HG03469 (cell line): Measurements from ENCODE around the gene TAF3.

Source experiments
- ATAC-seq: cut with Tn5 transposase; IDR thresholded peaks from one replicate; pipeline ENCODE4 v1.9.1; 2021; ENCODE audit warnings: mild to moderate bottlenecking, moderate library complexity, moderate number of reproducible peaks; ENCODE audit not compliant: unreplicated experiment

TAF3 gene

DNA sequence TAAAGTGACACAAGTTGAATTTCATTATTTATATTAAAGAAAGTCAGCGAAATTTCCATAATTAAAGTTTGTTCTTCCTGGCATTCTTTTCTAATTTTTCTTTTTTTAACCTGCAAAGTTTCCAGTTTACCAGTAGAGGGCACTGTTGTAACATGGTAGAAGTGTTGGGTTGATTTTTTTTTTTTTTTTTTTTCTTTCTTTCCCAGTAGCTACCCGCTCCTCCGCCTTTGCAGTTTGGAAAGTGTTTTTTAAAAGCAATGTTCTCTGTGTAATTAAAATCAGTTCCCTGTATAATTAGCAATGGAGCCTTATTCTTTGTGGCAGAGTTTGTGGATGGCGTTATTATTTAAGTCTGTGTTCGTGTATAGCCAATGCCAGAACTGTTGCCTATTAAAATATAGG is 53.7 kb downstream of the TAF3 start:
- ATAC-seq, result no peak

DNA sequence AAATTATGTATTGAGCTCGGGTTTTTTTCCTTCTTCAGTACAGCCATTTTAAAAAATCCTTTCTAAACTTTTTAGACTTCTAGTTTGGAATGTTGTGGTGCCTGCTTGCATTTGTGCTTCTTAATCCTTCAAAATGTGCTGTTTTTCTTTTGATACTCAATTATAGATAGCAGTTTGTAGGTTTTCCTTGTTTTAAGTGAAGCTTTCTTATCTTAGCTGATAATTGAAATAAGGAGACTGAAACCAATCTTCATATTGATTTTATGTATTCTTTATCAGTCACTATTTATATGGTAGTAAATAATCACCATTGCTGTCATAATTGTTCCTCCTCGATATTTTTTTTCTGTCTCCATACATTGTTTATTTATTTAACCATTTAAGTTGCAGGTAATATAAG is 56.6 kb downstream of the TAF3 start:
- no peak for ATAC-seq

DNA sequence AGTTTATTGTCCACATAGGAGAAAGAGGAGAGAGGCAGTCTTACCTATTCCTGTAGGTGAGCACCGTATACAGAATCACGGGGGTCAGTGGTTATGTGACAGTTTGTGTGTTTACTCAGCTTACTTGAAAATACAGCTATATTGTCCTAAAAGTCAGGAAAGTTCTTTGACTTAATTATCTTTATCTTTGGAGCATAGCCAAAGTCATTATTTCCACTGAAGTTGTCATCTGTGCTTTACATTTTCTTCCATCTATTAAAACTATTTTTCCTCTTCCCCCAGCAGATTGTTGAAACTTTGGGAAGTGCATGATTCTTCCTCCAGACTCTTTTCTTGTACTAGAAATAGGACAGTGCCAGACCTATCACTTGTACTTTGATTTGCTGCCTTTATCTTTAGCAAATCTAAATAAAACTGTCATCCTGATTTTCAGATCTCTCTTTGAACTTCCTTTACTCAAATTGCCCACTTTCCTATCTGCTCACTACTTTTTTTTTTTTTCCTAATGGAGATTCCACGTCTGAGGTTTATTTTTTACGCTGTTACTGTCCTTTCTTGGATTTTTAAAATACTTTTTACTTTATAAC is 58.3 kb downstream of the TAF3 start:
- no peak for ATAC-seq

DNA sequence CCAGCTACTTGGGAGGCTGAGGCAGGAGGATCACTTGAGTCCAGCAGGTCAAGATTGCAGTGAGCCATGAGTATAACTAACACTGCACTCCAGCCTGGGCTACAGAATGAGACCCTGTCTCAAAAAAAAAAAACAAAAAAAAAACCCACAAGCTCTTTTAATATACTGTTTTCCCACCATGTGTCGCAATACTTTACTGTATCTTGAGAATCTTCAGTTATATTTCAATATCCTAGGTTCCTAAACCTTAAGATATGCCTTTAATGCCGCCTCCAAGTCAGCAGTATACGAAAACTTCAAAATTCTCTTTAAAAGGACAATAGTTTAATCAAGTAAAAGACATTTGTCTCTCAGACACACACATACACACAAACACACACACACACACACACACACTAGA is 62.8 kb downstream of the TAF3 start:
- no peak for ATAC-seq

DNA sequence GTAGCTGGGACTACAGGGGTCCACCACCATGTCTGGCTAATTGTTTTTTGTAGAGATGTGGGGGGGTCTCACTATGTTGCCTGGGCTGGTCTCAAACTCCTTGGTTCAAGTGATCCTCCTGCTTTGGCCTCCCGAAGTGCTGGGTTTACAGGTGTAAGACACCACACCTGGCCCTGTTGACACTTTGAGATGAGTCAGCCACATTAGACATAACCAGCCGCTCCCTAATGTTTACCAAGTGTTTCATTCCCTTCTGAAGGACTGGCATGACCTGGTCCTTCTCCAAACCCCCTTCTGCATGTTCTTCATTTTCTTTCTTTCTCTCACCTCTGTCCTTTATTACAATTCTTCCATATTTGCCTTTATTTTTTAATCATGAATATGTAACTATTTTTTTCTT is 67.8 kb downstream of the TAF3 start:
- ATAC-seq, result no peak

DNA sequence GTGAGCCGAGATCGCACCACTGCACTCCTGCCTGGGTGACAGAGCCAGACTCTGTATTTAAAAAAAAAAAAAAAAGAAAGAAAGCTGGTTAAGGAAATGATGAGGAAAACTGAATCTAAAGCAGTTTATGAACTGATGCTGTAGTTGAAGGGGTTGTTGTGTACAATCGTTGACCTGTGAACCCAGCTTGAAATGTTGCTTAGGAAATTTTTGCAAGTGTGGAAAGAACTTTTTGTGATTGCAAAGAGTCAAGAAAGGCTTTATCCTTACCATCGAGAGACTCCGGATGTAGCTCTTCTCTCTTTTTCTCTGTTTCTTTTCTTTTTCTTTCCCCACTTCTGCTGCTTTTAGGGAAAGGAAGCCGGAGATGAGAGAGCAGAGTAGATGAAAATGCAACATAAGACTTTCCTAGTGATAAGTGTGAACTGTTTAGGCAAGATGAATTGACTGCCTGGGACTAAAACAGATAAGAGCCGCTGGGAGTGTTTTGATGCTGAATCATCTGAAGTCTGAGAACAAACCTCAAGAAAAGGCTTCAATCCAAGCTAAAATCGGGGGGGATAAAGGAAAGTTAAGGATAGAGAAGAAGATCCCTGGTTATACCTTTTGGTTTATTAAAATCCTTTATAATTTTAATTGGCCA is 69.0 kb downstream of the TAF3 start:
- no peak for ATAC-seq

DNA sequence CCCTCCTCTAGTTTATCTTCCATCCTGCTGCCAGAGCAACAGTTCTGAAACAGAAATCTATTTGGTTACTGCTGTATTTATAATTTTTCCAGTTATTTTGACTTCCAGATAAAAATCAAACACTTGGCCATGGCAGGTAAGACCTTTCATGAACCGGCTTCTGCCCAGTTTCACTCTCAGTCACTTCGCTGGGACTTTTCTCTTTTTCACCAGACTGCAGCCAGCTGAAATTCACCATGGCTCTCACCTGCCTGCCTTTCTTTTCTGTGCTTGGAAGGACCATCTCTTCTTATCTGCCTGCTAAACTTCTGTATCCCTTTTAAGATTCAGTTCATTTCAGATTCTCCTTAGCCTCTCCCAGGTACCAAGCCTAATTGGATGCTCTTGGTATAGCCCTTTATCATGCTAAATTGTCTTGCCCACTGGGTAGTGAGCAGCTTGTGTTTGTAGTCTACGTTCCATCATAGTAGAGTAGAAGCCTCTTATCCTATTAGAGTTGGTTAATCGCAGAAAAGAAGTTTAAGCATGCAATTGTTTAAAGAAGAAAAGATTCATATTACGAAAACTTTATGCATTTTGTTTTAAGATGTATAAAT is 71.7 kb downstream of the TAF3 start:
- no peak for ATAC-seq

DNA sequence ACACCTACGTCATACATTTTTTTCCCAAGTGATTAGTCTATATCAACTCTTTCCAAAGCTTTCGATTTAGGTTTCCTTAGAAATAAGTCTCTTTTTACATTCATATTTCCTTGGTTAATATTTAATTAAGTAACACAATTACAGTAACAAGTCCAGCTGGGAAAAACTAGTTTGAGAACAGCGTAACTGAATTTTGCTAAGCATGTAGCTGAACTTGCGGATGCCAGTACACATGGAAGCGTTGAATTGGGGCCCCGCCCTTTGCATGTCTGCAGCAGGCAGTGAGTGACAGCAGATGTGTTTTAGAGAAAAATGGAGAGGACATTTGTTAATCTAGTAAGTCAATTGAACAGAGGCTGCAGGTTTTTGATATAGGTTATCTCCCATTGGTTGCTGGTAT is 72.5 kb downstream of the TAF3 start:
- ATAC-seq, result no peak

DNA sequence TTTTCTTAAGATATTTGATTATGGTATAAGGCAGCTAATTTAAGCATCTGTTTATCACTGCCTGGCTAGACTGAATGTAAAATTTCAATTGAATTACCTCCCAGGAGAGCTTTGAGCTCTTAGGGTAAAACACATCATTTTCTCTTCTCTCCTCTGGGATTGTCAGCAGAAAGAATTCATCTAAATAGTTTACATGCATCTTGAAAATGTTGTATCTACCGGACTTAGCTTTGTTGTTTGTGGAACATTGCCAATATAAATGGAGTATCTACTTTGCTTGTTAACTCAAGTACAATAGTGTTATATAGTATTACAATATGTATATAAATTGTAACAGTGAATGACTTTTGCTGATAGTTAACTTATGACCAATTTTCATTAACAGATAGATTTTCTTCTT is 73.3 kb downstream of the TAF3 start:
- no peak for ATAC-seq

DNA sequence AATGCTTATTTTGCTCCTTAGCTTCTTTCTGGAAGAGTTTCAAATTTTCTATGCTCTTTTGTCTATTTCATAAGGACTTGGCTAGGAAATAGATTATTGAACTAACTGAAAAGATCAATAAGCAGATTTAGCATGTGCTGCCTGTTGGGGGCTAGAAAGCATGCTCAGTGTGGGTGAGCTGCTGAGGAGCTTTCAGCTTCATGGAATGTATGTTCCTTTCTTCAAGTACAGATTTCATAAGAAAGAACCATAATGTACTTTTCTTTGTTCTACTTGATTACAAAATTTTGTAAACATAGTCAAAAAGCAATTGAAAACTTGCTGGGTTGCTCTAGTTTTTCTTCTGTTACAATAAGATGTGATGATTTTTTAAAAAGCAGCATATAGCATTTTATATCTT is 73.8 kb downstream of the TAF3 start:
- no peak for ATAC-seq

DNA sequence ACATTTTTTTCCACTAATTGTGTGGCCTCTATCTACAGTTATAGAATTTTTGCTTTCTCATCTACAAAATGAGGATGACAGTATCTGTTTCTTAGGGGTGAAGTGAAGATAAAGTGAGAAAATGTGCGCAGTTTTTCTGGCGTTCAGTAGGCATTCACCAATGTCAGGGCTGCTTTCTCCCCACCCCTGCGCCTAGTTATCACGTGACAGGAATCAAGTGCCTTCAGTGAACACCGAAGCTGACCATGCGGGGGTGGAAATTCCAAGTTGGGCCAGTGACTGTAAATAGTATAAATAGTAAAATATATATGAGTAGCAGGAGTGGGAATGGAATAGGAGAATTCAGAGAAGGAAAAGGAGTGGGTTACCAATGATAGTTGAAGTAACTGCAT is 77.4 kb downstream of the TAF3 start:
- no peak for ATAC-seq

DNA sequence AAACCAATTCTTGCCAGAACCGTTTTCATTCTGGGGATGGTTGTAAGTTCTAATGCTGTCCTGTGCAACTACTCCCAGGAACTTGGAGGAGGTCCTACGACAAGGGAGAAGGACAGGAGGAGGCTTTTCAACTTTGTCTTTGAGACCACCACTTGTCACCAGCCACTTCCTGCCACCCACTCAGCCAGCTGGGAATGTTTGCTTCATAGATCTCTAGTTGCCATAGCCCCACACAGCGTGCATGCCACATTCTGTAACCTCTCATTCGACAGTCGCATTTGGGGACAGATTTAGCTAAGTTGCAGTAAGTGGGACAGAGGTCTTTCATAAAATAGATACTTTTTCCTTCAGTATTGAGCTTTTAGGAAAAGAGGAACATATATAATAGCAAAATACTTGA is 78.0 kb downstream of the TAF3 start:
- ATAC-seq, result no peak

DNA sequence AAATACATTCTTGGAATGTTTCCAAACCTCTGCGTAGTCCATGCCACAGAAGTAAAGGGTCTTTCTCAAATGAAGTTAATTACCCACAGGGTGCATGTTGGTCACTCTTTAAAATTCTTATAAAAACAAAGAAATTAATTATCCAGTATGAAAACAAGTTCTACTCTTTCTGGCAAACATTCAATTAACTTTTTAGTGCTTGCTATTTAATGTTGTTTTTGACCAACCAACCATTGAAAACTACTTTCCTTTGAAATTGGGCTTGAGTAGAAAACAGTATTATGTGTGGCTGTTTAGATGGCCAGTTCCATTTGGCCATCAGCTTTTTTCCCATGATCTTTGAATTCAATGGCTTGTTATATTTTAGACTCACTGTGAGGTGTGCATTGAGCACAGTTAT is 83.0 kb downstream of the TAF3 start:
- ATAC-seq, result no peak

DNA sequence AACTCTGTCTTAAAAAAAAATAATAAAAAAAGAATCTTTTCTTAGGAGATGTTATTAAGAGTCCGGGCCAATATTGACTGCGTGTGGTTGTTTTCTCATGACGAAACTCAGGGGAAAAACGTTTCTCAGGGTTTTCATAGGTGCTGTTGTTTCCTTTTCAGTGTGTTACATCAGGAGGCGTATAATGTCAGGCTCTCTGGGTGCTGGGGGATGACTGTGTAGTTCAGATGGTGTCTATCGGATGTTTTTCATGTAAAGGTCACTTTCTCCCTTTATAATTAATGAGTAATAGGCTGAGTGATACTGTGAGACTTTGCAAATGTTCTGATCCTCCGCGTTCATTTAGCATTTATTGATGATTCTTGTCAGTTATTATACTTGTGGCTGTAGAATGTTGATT is 84.1 kb downstream of the TAF3 start:
- ATAC-seq, result no peak

DNA sequence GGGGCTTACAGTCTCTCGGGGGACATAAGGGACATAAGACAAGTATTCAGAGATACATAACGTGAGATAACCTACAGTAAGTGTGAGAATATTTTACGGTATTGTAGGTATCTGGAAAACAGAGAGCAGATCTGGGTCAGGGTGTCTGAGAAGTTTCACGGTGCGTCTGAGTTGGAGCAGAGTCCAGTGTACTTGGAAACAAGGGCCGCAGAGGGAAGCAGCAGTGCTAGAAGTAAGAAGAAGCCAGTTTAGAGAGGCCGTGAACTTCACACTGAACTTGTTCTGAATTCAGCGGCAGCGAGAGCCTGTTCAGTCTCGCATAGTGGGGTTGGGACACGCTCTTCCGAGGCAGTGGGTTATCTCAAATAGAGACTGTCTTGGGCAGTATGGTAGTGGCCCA is 85.5 kb downstream of the TAF3 start:
- no peak for ATAC-seq

DNA sequence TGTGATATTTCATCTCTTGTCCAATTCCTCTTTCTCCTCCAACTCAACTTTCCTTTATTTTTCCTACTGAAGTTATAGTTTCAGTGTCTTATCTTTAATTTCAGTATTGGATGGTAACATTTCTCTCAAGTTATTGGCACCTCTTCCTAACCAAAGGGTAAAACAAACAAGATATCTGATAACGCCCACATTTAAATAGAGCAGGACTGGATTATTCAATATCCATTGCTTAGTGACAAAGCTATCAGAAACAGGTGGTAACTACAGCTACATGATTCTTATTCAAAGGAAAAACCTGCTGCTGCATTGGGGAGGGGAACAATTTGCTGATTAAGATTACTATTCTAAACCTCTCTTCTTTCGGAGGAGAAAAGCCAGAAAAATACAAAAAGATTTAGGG is 87.8 kb downstream of the TAF3 start:
- no peak for ATAC-seq

DNA sequence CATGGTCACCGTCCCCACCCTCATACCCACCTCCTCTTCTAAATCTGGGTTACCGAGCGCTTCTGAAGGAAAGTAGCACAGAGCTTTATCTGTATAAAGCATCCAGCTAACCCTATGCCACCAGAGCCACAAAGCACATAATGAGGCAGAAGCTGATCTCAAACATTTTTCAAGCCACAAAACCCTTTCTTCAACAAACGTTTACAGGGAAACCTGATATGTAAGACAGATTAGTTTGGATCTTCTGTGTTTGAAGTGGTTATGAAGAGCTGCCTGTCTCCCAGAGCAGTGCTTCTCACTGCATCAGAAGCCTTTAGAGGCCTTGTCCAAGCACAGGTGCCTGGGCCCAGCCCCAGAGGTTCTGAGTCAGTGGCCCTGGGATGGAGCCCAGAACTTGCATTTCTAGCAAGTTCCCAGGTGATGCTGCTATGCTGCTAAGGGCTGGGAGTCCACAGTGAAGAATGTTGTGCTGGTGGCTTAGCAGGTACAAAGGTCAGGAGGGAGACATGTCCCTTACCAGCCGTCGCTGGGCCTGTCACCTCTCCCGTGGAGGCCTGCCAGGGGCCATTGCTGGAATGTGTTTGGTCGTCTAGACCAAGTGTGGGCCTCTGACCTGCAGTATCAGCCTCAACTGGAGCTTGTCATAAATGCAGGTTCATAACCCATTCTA is 90.4 kb downstream of the TAF3 start:
- no peak for ATAC-seq

DNA sequence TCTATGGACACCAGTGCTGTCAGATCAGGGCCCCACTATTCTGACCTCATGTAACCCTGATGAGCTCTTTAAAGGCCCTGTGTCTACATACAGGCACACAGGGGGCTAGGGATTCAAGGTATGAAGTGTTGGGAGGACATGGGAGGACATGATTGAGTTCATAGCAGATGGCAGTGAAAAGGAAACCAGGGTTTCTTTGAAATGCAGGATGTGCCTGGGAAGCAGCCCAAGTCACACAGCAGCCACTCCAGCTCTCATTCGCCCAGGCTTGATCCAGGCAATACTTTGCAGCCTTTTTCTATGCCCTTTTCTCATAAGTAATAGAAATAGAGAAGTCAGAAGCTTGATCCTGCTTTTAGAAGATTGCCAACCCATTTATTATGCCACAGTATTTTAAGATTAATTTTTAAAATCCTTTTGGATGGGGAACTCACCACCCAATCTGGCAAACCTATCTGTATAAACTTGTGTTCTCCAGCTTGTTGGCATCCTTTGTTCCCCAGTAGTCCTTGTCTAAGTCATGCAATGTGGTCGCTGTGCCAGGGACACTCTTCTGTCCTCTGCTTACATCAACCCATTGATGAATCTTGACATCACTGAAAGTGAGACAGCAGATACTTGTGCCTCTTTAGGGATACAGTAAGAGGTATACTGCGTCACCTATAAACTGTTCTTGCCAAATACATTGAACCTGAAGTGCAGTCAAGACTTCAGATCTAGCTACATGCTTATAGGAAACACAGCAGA is 95.0 kb downstream of the TAF3 start:
- ATAC-seq, result no peak

DNA sequence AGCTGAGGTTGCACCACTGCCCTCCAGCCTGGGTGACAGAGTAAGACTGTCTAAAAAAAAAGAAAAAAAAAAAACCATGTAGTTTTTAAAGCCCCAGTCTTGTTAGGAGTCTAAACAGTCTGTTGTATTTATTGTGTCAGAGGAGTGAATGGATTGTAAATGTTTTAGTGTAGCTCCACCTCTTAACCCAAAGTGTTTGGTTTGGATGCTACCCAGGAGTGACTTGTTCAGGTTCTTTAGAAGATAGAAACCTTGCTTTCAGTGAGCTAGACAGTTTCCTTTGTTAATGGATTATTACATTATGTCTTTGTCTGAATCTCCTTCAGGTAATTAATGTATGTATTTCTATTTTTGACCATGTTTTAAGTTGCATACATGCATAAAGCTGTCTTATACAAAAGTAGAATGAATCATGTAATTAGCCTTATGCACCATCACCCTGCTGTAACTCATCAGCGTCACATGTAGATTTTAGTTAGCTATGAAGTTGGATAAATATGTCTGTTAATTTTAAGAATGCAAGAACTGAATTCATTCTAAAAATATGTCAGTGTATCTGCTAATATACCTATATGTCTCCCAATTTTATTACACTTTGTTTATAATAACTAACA is 97.7 kb downstream of the TAF3 start:
- ATAC-seq, result no peak

DNA sequence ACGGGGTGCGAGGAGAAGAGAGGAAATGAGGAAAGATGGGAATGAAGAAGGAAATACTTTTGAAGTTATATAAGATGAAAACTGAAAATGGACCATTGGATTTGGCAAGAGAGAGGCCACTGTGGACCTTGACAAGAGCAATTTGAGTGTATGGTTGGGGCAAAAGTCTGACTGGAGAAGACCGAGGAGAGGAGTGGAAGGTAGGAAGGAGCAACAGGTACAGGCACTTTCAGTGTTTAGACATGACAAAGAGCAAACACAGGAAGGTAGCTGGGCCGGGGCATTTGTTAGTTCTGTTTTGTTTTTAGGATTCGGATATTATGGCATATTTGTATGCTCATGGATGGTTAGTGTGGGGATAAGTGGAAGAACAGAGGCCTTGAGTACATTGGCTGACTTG is 99.4 kb downstream of the TAF3 start:
- no peak for ATAC-seq

DNA sequence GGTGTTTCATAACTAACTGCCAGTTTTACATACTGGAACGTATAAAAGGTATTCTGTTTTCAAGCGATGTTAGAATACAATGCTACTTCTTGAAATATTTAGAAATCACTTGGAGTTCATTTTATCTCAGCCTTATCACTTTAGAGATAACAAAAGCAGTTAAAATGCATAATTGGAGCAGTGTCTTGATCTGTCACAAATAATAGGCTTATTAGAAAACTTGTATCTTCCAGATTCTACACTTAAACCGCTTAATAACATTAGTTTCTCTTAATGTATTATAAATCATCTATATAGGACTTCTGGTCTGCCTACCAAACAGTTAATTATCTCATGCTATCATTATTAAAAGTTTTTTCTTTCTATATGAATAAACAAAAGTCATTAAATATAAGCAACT is 104.4 kb downstream of the TAF3 start:
- no peak for ATAC-seq
